ENCODE data around the gene SNRPD3. TPM values are rescaled to one million over a fixed set of nuclear protein-coding genes. Genes with fewer than 3 reads are reported as not detected.

SNRPD3 gene
- total and polyA plus RNA-seq, 4 donors = 57.2 to 128 (median 85.9) TPM

GRCh38 chr22:24523873-24524272 is 31.9 kb upstream of the SNRPD3 start:
- peak overlapping the region; percentile 52 to 75 for H3K27ac ChIP-seq (ENCODE audit: low read depth in 1 of 2, low read length in 2 of 2)
- no peak overlapping the region for H3K9ac ChIP-seq (ENCODE audit: low read depth in 1 of 2, low read length in 2 of 2)
- H3K27me3 ChIP-seq (ENCODE audit: control insufficient read depth in 4 of 4, insufficient read depth in 4 of 4, low read length in 3 of 4) = no peaks in the 10 kb centered on the region
- no peaks in the 10 kb centered on the region for H3K9me3 ChIP-seq (ENCODE audit: control insufficient read depth in 4 of 4, low read length in 3 of 4)
- peaks cover 2 to 20% (median 10%) of the 10 kb centered on the region in 4 donors for H3K36me3 ChIP-seq (ENCODE audit: control insufficient read depth in 4 of 4, insufficient read depth in 3 of 4, low read depth in 1 of 4, low read length in 3 of 4)
- no peak overlapping the region for H3K4me3 ChIP-seq (ENCODE audit: low read depth in 1 of 3, low read length in 3 of 3)
- WGBS = 59% methylated on average over 2 of the region's 2 CpGs
- no peak for DNase-seq (ENCODE audit: low spot score)
- TF ChIP-seq JUND (IDR thresholded peaks at IDR 0.05) = no peak
- no peak for TF ChIP-seq HNF4A (conservative IDR thresholded peaks at IDR 0.05)
- no peak for TF ChIP-seq YY1 (IDR thresholded peaks at IDR 0.05)
- TF ChIP-seq, protein P1, sequence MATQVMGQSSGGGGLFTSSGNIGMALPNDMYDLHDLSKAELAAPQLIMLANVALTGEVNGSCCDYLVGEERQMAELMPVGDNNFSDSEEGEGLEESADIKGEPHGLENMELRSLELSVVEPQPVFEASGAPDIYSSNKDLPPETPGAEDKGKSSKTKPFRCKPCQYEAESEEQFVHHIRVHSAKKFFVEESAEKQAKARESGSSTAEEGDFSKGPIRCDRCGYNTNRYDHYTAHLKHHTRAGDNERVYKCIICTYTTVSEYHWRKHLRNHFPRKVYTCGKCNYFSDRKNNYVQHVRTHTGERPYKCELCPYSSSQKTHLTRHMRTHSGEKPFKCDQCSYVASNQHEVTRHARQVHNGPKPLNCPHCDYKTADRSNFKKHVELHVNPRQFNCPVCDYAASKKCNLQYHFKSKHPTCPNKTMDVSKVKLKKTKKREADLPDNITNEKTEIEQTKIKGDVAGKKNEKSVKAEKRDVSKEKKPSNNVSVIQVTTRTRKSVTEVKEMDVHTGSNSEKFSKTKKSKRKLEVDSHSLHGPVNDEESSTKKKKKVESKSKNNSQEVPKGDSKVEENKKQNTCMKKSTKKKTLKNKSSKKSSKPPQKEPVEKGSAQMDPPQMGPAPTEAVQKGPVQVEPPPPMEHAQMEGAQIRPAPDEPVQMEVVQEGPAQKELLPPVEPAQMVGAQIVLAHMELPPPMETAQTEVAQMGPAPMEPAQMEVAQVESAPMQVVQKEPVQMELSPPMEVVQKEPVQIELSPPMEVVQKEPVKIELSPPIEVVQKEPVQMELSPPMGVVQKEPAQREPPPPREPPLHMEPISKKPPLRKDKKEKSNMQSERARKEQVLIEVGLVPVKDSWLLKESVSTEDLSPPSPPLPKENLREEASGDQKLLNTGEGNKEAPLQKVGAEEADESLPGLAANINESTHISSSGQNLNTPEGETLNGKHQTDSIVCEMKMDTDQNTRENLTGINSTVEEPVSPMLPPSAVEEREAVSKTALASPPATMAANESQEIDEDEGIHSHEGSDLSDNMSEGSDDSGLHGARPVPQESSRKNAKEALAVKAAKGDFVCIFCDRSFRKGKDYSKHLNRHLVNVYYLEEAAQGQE (IDR thresholded peaks at IDR 0.05) = no peak
- TF ChIP-seq, protein P2, sequence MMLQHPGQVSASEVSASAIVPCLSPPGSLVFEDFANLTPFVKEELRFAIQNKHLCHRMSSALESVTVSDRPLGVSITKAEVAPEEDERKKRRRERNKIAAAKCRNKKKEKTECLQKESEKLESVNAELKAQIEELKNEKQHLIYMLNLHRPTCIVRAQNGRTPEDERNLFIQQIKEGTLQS (IDR thresholded peaks at IDR 0.05) = no peak
- TF ChIP-seq NR2F2 (IDR thresholded peaks at IDR 0.05) = no peak
- TF ChIP-seq RAD21 (IDR thresholded peaks at IDR 0.05) = no peak
- TF ChIP-seq, protein P3, sequence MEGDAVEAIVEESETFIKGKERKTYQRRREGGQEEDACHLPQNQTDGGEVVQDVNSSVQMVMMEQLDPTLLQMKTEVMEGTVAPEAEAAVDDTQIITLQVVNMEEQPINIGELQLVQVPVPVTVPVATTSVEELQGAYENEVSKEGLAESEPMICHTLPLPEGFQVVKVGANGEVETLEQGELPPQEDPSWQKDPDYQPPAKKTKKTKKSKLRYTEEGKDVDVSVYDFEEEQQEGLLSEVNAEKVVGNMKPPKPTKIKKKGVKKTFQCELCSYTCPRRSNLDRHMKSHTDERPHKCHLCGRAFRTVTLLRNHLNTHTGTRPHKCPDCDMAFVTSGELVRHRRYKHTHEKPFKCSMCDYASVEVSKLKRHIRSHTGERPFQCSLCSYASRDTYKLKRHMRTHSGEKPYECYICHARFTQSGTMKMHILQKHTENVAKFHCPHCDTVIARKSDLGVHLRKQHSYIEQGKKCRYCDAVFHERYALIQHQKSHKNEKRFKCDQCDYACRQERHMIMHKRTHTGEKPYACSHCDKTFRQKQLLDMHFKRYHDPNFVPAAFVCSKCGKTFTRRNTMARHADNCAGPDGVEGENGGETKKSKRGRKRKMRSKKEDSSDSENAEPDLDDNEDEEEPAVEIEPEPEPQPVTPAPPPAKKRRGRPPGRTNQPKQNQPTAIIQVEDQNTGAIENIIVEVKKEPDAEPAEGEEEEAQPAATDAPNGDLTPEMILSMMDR (IDR thresholded peaks at IDR 0.05; ENCODE audit: low read depth, low read length, missing input control) = no peak
- no peak for TF ChIP-seq FOXA2 (IDR thresholded peaks at IDR 0.05)
- no peak for TF ChIP-seq GABPA (IDR thresholded peaks at IDR 0.05 in 1 of 2, conservative IDR thresholded peaks at IDR 0.05 in 1 of 2)
- no peak for TF ChIP-seq HNF4G (IDR thresholded peaks at IDR 0.05)
- H3K4me1 ChIP-seq (ENCODE audit: control insufficient read depth in 4 of 4, insufficient read depth in 4 of 4, low read length in 3 of 4) = peaks cover 6 to 59% (median 34%) of the 10 kb centered on the region in 4 donors

DNA sequence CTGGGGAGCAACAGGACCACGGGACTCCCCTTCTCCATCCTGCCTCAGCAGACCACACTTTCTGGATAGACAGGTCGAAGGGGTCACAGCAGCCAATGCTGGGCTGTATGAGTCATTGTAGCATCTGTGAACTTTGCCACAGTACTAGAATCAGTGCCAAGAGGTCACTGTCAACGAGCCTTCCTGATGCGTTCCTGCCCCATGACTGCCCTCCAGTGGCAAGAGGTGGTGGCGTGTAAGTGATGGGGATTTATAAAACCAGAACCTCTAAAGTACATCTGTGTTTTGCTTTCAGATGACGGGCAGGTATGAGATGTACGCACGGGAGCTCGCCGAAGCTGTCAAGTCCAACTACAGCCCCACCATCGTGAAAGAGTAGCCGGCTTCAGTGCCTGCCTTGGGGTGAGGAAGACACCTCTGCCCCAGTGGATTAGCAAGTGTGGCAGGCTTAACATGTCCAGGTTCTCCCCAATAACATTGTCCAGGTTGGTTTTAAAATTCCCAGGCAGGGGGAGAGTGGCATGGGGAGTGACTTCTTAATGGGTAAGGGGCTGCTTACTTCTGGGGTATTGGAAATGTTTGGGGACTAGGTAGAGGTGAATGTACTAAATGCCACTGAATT is 30.3 kb upstream of the SNRPD3 start:
- H3K27ac ChIP-seq (ENCODE audit: low read depth in 1 of 2, low read length in 2 of 2) = peak overlapping the region; percentile 22 to 75
- no peaks in the 10 kb centered on the region for H3K27me3 ChIP-seq (ENCODE audit: control insufficient read depth in 4 of 4, insufficient read depth in 4 of 4, low read length in 3 of 4)
- H3K9me3 ChIP-seq (ENCODE audit: control insufficient read depth in 4 of 4, low read length in 3 of 4) = no peaks in the 10 kb centered on the region
- peaks cover 2 to 17% (median 10%) of the 10 kb centered on the region in 4 donors for H3K36me3 ChIP-seq (ENCODE audit: control insufficient read depth in 4 of 4, insufficient read depth in 3 of 4, low read depth in 1 of 4, low read length in 3 of 4)
- DNase-seq (ENCODE audit: low spot score) = peak; percentile 75
- peaks cover 4 to 51% (median 27%) of the 10 kb centered on the region in 4 donors for H3K4me1 ChIP-seq (ENCODE audit: control insufficient read depth in 4 of 4, insufficient read depth in 4 of 4, low read length in 3 of 4)
- 9% methylated on average over 12 of the region's 12 CpGs for WGBS
- H3K9ac ChIP-seq (ENCODE audit: low read depth in 1 of 2, low read length in 2 of 2) = no peak overlapping the region
- no peak for TF ChIP-seq GABPA (IDR thresholded peaks at IDR 0.05 in 1 of 2, conservative IDR thresholded peaks at IDR 0.05 in 1 of 2)
- TF ChIP-seq, protein P3 (IDR thresholded peaks at IDR 0.05; ENCODE audit: low read depth, low read length, missing input control) = peak; percentile 92
- TF ChIP-seq SP1 (IDR thresholded peaks at IDR 0.05) = peak; percentile 81
- TF ChIP-seq RXRA (IDR thresholded peaks at IDR 0.05) = peak; percentile 95 to 97
- TF ChIP-seq HNF4A (conservative IDR thresholded peaks at IDR 0.05) = peak; percentile 77 to 85
- TF ChIP-seq, protein P2 (IDR thresholded peaks at IDR 0.05) = peak; percentile 98
- peak; percentile 99 for TF ChIP-seq NR2F2 (IDR thresholded peaks at IDR 0.05)
- TF ChIP-seq ZBTB33 (IDR thresholded peaks at IDR 0.05) = no peak
- TF ChIP-seq RAD21 (IDR thresholded peaks at IDR 0.05) = peak; percentile 98 to 99
- TF ChIP-seq JUND (IDR thresholded peaks at IDR 0.05) = peak; percentile 100
- peak; percentile 53 for TF ChIP-seq HNF4G (IDR thresholded peaks at IDR 0.05)
- no peak for TF ChIP-seq FOXA1 (IDR thresholded peaks at IDR 0.05)
- no peak for TF ChIP-seq MAX (IDR thresholded peaks at IDR 0.05)
- H3K4me3 ChIP-seq (ENCODE audit: low read depth in 1 of 3, low read length in 3 of 3) = no peak overlapping the region

All from liver (tissue), 9 donors.